ENCODE measurements around the gene SUSD4.

SUSD4 gene

DNA sequence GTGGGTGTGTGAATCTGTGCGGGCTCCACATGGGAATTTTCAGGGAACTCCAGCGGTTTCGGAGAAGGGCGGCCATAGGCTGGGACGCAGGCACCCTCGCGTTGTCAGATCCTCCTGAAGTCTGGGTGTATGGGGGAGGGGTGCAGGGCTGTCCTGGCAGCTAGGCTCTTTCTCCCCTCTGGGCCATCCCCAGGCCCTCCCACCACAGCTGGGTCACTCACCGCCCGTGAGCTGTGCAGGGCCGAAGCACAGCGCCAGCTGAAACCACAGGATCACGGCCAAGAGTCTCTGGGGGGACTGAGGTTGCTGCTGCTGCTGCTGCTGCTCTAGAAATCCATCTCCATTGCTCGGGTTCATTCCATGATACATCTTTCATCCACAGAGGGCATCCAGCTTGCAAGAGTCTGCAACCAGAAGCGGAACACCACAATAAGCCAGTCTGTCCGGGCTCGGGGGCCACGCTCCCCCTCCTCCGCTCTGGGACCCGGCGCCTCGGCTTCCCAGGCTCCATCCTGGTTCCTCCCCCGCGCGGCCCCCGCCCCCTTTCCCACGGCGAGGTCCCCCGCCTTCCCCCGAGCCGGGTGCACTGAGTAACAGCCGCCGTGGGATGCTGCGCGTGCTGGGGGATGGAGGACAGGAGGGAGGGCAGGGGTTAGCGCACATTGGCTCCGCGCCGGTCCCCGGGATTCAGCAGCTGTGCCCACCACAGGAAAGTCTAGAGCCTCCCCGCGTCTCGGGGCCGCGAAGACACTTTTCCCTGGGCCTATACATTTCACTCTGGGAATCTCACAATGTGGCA is 720 bp downstream of the SUSD4 start:
- peak; percentile 21 for DNase-seq (ENCODE audit: low spot score)

GRCh38 chr1:223358826-223359225 is 5.2 kb downstream of the SUSD4 start:
- no peak for DNase-seq (ENCODE audit: low spot score)

- no peak for DNase-seq (ENCODE audit: low spot score)
These were observed 8.3 kb downstream of the SUSD4 start for GRCh38 chr1:223355699-223356098.

- no peak for DNase-seq (ENCODE audit: low spot score)
These were observed 10.0 kb downstream of the SUSD4 start for GRCh38 chr1:223353939-223354338.

GRCh38 chr1:223352944-223353343 is 11.0 kb downstream of the SUSD4 start:
- DNase-seq (ENCODE audit: low spot score) = no peak

DNA sequence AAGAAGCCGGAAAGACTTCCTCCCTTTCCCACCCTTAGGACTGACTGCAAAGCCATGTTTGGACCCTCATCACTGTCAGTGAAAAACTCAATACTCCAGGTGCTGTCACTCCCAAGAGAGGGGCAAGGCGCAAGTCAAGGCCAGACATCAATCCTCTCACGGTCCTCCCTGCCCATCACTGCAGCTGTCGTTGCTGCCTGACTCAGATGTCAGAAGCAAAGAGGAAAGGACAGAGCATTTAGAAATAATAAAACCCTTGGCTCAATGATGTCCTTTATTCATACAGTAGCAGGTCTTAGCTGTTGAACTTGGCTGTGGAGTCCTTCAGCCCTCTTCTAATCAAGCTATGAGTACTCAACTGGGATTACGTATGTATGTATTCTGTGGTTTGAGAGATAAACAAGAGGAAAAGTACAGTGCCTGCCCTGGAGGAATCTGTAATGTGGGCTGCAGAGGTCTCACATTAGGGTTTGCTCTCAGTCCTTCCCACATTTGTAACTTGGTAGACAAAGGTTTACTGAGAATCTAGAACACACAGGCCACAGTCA is 13.5 kb downstream of the SUSD4 start:
- DNase-seq (ENCODE audit: low spot score) = no peak

- peak; percentile 90 for DNase-seq (ENCODE audit: low spot score)
These were observed 14.7 kb downstream of the SUSD4 start for GRCh38 chr1:223349241-223349640.

DNA sequence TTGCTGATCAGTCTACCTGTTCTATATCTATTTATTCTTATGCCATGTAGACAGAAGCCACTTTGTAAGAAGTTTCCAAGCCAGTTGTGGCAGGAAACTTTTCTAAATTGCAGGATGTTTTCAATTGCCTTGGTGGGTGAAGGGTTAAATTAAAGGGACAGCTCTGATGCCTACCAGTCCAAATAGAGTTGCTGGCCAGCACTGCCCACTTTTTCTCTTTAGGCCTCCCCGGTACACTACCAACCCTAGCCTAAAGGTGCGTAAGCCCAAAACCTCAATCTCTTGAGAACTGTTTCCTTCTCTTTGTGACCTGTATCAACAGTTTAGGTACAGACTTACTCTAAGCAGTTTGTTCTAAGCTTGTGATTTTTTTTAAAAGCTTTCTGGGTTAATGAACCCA is 15.5 kb downstream of the SUSD4 start:
- no peak for DNase-seq (ENCODE audit: low spot score)

DNA sequence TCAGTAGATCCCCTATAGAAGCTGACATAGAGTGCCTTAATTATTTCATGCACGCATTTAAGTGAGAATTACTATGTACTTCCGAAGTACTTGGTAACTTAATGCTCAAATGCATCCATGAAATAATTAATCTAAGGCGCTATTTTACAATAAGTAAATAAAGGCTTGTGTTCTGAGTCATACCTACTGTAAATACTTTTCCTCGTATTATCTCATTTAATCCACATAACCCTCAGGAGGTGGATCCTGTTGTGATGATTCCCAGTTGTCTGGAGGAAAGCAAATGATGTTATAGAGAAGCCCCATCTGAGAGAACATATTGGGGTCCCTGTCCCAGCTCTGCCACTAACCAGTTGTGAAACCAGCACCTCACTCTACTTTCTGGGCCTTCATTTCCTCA is 16.4 kb downstream of the SUSD4 start:
- DNase-seq (ENCODE audit: low spot score) = no peak

DNA sequence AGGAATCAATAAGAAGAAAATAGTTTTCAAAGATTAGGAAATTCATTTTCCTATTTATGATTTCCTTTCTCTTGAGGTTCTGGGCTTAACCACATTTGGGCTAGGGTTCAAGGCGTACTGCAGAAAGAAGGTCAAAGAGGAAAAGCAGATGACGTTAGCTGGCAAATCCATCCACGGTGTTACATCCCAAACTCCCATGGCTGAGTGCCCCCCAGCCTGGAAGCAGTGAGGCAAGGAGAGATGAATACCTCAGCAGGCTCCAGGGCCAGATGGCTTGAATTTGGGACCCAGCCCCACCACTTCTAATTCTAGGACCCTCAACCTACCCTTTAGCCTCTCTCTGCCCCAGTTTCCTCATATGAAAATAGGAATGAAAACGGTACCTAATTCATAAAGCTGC is 17.7 kb downstream of the SUSD4 start:
- no peak for DNase-seq (ENCODE audit: low spot score)

DNA sequence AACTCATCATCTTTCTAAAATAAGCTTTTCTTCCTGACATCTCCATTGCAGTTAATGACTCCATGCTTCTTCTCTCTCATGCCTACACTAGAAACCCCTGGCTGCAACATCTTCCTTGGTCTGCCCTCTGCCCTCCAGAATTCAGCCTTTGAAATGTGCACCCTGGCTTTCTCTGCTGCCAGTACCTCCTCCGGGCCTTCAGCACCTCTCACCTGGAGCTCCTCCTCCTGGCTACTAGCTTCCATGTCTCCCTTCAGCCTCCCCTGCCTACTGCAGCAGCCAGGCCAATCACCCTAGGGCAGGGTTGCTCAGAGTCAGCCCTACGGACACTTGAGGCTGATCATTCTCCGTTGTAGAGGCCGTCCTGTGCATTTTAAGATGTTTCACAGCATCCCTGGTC is 18.3 kb downstream of the SUSD4 start:
- DNase-seq (ENCODE audit: low spot score) = no peak

DNA sequence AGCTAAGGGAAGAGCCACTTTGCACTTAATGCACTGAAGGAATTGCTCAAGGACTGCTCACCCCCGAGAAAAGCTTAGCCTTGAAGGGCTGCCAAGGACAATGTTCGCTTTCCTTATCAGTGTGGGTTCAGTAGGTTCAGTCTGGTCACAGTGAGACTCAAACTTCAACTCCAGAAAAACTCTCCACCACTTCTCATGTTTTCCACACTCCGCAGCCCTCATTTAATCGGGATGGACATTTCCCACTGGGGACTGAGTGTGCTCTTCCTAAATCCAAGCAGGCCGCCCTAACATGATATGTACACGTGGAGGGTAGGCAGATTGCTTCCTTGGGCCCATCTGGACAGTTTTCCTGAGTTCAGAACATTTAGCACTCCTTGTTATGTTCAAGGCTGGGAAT is 19.5 kb downstream of the SUSD4 start:
- no peak for DNase-seq (ENCODE audit: low spot score)

- DNase-seq (ENCODE audit: low spot score) = no peak
These were observed 20.3 kb downstream of the SUSD4 start for GRCh38 chr1:223343692-223344091.

DNA sequence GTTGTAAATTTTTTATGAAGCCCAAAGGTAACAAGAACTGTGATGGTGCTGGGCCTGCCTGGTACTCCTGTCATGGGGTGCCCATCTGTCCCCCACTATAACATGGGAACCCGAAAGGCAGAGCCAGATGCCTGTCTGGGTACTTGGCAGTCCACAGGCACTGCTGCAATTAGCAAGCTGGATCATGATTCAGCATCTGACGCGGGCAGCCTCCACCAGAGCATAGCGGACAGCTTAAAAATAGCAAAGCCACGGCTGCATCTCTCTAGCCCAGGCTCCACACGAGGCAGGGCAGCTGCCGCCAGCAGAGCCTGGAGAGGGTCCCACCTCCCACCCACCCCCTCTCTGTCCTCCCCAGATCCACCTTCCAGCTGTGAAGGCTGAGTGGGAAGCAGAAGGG is 22.9 kb downstream of the SUSD4 start:
- DNase-seq (ENCODE audit: low spot score) = peak; percentile 47

DNA sequence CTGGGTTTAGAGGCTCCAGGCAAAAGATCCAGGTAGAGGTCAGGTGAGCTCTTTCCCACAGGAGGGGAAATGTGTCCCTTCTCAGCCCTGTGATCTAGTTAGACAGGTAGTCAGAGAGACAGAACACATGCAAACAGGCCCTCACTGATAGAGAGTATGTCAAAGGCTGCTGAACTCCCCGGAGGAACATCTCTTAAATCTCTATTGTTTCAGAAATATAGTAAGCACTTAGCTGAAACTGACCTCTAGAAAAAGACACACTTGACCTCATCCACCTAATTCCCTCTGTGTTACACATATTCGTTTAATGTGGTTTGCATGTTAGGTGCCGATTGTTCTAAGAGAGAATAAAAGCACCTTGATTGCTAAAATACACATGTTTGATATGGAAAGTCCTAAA is 23.3 kb downstream of the SUSD4 start:
- no peak for DNase-seq (ENCODE audit: low spot score)

GRCh38 chr1:223339861-223340260 is 24.1 kb downstream of the SUSD4 start:
- DNase-seq (ENCODE audit: low spot score) = peak; percentile 56

DNA sequence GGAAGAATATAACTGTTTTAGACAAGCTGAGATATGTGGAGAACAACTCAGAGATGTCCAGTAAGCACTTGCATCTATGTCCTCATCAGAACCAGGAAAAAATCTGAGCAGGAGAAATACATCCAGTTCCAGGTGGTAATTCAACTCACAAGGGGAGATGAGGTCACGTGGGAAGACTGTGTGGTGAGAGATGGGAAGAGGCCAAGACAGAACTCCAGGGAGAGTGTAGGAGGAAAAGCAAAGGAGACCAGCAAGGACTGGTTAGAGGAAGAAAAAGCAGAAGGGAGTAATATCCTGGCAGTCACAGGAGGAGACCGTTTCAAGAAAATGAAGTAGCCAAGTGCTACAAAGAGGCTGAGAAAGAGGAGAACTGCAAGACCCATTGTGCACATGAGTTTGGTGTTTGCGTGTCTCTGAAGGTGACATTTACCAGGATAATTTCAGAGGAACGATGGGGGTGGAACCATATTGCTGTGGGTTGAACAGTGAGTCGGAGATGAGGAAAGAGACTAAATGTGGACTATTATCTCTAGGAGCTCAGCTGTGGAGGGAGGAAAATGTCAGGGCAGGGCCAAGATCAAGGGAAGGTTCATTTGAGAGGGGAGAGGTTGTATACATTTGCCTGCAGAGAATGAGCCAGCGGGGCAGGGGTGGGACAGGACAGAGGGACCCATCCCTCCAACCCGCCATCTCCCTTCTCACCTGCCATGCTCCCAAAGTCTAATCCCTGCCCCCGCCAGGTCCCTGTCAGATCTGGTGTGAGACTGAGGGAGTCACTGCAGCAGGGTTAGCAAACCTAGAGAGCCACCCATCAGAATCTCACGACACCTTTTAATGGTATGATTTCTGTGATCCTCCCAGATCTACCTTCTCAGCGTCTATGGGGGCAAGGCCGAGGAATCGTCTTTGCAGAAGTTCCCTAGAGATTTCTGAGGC is 24.9 kb downstream of the SUSD4 start:
- DNase-seq (ENCODE audit: low spot score) = no peak

- DNase-seq (ENCODE audit: low spot score) = no peak
These were observed 26.7 kb downstream of the SUSD4 start for GRCh38 chr1:223337174-223337869.

DNA sequence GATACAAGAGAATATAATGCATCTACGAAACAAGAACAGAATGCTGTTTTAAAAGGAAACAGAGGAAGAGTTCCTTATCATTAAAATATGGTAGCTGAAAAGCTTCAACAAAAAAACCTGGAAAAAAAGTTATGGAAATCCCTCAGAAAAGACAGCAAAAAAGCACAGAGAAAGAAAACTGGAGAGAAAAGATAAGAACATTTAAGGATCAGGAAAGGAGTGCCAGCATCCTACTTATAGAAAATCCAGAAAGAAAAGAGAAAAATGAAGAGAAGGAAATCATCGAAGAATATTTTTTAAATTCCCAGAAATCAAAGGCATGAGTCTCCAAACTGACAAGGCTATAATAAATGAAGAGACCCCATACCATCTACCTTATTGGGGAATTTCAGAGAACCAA is 29.8 kb downstream of the SUSD4 start:
- no peak for DNase-seq (ENCODE audit: low spot score)

DNA sequence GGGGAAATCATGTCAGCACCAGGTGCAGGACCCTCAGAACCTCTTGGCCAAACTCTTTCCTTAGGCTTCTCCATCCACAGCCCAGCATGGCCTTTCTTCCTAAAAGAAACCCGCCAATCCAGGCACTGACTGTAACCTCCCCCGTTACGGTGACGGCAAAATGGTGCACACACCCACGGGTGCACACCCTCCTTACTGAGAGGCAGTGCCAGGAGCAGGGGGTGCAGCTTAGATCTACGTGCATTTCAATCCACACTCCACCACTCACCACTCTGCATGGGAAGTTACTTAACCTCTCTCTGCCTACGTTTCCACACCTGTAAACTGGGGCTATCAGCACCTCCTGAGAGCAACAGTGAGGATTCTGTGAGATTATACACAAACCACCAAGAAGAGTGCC is 31.0 kb downstream of the SUSD4 start:
- no peak for DNase-seq (ENCODE audit: low spot score)

DNA sequence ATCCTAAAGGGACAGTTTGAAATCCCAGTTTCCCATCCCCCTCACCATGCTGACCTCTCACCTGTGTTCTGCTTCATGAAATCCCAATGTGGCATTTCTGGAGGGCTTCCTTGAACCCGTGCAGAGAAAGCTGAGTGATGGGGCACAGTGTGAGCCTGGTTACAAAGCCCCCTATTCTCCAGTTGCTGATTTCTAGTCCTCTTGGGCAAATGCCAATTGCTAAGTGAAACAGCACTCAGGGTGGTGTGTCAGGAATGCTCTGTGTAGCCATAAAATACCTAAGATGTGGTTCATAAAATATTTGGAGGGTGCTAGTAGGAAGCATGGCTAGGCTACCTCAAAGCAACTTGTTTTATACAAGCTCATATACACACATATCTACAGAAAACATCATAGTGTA is 32.0 kb downstream of the SUSD4 start:
- DNase-seq (ENCODE audit: low spot score) = no peak

- no peak for DNase-seq (ENCODE audit: low spot score)
These were observed 32.7 kb downstream of the SUSD4 start for GRCh38 chr1:223331301-223331700.

All from SK-N-DZ (cell line).